ENCODE results near the gene ADIPOR2. TPM values are rescaled to one million over a fixed set of nuclear protein-coding genes. Genes with fewer than 3 reads are reported as not detected.

The ADIPOR2 gene
- total RNA-seq, 1 experiment from 2014 or later: 45.3 TPM

- WGBS (ENCODE audit: extremely low coverage, insufficient read length, low lambda C conversion rate): no CpG with 5 or more reads among the region's 7 CpGs
- peaks cover 5 to 21% (median 8%) of the 10 kb centered on the region in 3 experiments; a peak in 6 of 7 replicates for H3K36me3 Mint-ChIP-seq (ENCODE audit: insufficient read depth in 1 of 3, low read depth in 3 of 3)
- no peak overlapping the region for H4K8ac ChIP-seq (replicated peaks; ENCODE audit: insufficient read length, low read depth, low read length)
- no peaks in the 10 kb centered on the region; the same call in 1 of the 2 replicates for H3K4me1 ChIP-seq (ENCODE audit: insufficient read depth, low read length)
- no peak overlapping the region for H3K9ac ChIP-seq (ENCODE audit: extremely low read depth, insufficient read length, low read length)
- H2BK5ac ChIP-seq (ENCODE audit: insufficient read length, low read length): no peak overlapping the region
- H3K4me2 ChIP-seq (ENCODE audit: insufficient read depth, insufficient read length, low read length): no peak overlapping the region
- H2BK20ac ChIP-seq (ENCODE audit: low read depth, low read length, poor library complexity, severe bottlenecking): no peak overlapping the region
- H2BK15ac ChIP-seq (ENCODE audit: low read depth, low read length): no peak overlapping the region
- H3K4ac ChIP-seq (ENCODE audit: low read depth, low read length): no peak overlapping the region
- H3K4me1 Mint-ChIP-seq: peaks cover 27 to 30% of the 10 kb centered on the region in 2 experiments
- no peaks in the 10 kb centered on the region for H3K79me1 ChIP-seq (ENCODE audit: insufficient read depth, low read depth, low read length, poor library complexity, severe bottlenecking)
- H3K27ac Mint-ChIP-seq: no peak overlapping the region
- DNase-seq: no peak
- no peak overlapping the region for H2BK12ac ChIP-seq (ENCODE audit: insufficient read length, low read depth, low read length)
- H3K18ac ChIP-seq (ENCODE audit: insufficient read length, low read depth, low read length): no peak overlapping the region
- no peak overlapping the region for H4K91ac ChIP-seq (ENCODE audit: insufficient read length, low read depth, low read length)
- no peak overlapping the region for H3K56ac ChIP-seq (ENCODE audit: insufficient read length, low read depth, low read length)
- H3K27me3 ChIP-seq (ENCODE audit: insufficient read depth, low read length): no peaks in the 10 kb centered on the region
- H3K23me2 ChIP-seq (ENCODE audit: insufficient read length, low read depth, low read length, poor library complexity, severe bottlenecking): no peaks in the 10 kb centered on the region
- H3K27me3 Mint-ChIP-seq (ENCODE audit: low read depth): no peaks in the 10 kb centered on the region; the same call in 1 of the 2 replicates
- no peak overlapping the region for H4K5ac ChIP-seq (ENCODE audit: insufficient read length, low read depth, low read length)
- no peak overlapping the region for H3K27ac ChIP-seq (ENCODE audit: insufficient read length, low read depth, low read length)
- H3K9me3 ChIP-seq (ENCODE audit: control insufficient read depth, low read depth, low read length): no peaks in the 10 kb centered on the region
- no peak for TF ChIP-seq CTCF (conservative IDR thresholded peaks at IDR 0.05)
- H3K14ac ChIP-seq (ENCODE audit: insufficient read depth, low read length): no peak overlapping the region
- no peak overlapping the region for H3K4me3 Mint-ChIP-seq
- no peak overlapping the region for H2AK5ac ChIP-seq (ENCODE audit: insufficient read length, low read length)
- no peaks in the 10 kb centered on the region for H4K20me1 ChIP-seq (ENCODE audit: control insufficient read depth, insufficient read depth, insufficient read length)
- no peaks in the 10 kb centered on the region for H3K79me2 ChIP-seq (ENCODE audit: insufficient read depth, low read length)
- no peaks in the 10 kb centered on the region for H3K9me3 Mint-ChIP-seq
- no peak overlapping the region for H2AFZ ChIP-seq (ENCODE audit: low read length)
- no peak overlapping the region for H3K23ac ChIP-seq (ENCODE audit: insufficient read length, low read depth, low read length)
- no peak overlapping the region for H3T11ph ChIP-seq (ENCODE audit: low read length)
- no peak overlapping the region for H2BK120ac ChIP-seq (ENCODE audit: low read depth, low read length, poor library complexity, severe bottlenecking)
These were observed 99.6 kb downstream of the ADIPOR2 start for GRCh38 chr12:1790444-1790843.
